ENCODE measurements around the gene RBM15B. TPM values are rescaled to one million over a fixed set of nuclear protein-coding genes. Genes with fewer than 3 reads are reported as not detected.
A peak's percentile ranks its signal among the peaks of the same experiment; 100 is the strongest.
"Not testable (repeated sequence)": the region's sequence is repeated elsewhere in the genome, so short reads cannot be mapped to it uniquely, and the experiment has no call there.

Gene RBM15B
- polyA plus RNA-seq, 1 donor: 39.2 TPM

- no peak for DNase-seq
Measured at GRCh38 chr3:51375136-51375535, 15.9 kb upstream of the RBM15B start.

GRCh38 chr3:51375571-51375970 is 15.5 kb upstream of the RBM15B start:
- no peak for DNase-seq

- DNase-seq: no peak
Measured at GRCh38 chr3:51378065-51378464, 13.0 kb upstream of the RBM15B start.

GRCh38 chr3:51378726-51379125 is 12.4 kb upstream of the RBM15B start:
- DNase-seq: no peak

- DNase-seq: no peak
Measured at GRCh38 chr3:51379301-51379700, 11.8 kb upstream of the RBM15B start.

- DNase-seq: no peak
Measured at GRCh38 chr3:51379746-51380455, 11.2 kb upstream of the RBM15B start.

GRCh38 chr3:51380601-51381332 is 10.3 kb upstream of the RBM15B start:
- no peak for DNase-seq

GRCh38 chr3:51381333-51381705 is 9.8 kb upstream of the RBM15B start:
- DNase-seq: no peak

GRCh38 chr3:51382076-51382745 is 8.9 kb upstream of the RBM15B start:
- DNase-seq: no peak

GRCh38 chr3:51382947-51383578 is 8.0 kb upstream of the RBM15B start:
- DNase-seq: no peak

- no peak for DNase-seq
Measured at GRCh38 chr3:51384055-51384725, 6.9 kb upstream of the RBM15B start.

- peak; percentile 97 for DNase-seq
Measured at GRCh38 chr3:51384726-51385473, 6.2 kb upstream of the RBM15B start, which contains the start of gene MANF. Gene MANF, plus strand, starts transcription at chr3:51385291. Its CDS starts 52 bp downstream, at chr3:51385343.

- DNase-seq: no peak
Measured at GRCh38 chr3:51385621-51386091, 5.4 kb upstream of the RBM15B start.

- no peak for DNase-seq
Measured at GRCh38 chr3:51386159-51386851, 4.8 kb upstream of the RBM15B start.

GRCh38 chr3:51386852-51387229 is 4.2 kb upstream of the RBM15B start:
- no peak for DNase-seq

GRCh38 chr3:51387281-51387680 is 3.8 kb upstream of the RBM15B start:
- not testable (repeated sequence) for DNase-seq

GRCh38 chr3:51388286-51389029 is 2.6 kb upstream of the RBM15B start:
- DNase-seq: no peak

GRCh38 chr3:51389423-51390183 is 1.5 kb upstream of the RBM15B start:
- DNase-seq: no peak
